Loucy (cell line): Measurements from ENCODE around the gene MUC6.

Experiments
- H2AFZ ChIP-seq: fragments of 200-600 bp; sonication (generic); 2 replicates; pipeline ENCODE4 v1.6.0; 2016; ENCODE audit warnings: antibody characterized with exemption, mild to moderate bottlenecking, low read length, moderate library complexity
- H3F3A ChIP-seq: fragments of 200-600 bp; 2 replicates; pipeline ENCODE4 v1.6.0; 2016; ENCODE audit warnings: antibody characterized with exemption, low read depth, mild to moderate bottlenecking
- H3K27me3 ChIP-seq: fragments of 200-600 bp; sonication (generic); 2 replicates; pipeline ENCODE4 v1.6.1; 2014; ENCODE audit warnings: low read length, mild to moderate bottlenecking; ENCODE audit not compliant: insufficient read depth, poor library complexity, severe bottlenecking
- H3K36me3 ChIP-seq: fragments of 200-600 bp; sonication (generic); 2 replicates; pipeline ENCODE4 v1.6.1; 2016; ENCODE audit warnings: low read length; ENCODE audit not compliant: insufficient read depth
- H3K4me1 ChIP-seq: fragments of 200-600 bp; sonication (generic); 2 replicates; pipeline ENCODE4 v1.5.1; 2014; ENCODE audit warnings: low read length, mild to moderate bottlenecking; ENCODE audit not compliant: insufficient read depth, poor library complexity, severe bottlenecking
- H3K4me2 ChIP-seq: fragments of 200-600 bp; sonication (generic); 2 replicates; pipeline ENCODE4 v1.6.0; 2014; ENCODE audit warnings: antibody characterized with exemption, low read length, low read depth, mild to moderate bottlenecking; ENCODE audit not compliant: poor library complexity, severe bottlenecking
- H3K4me3 ChIP-seq: fragments of 200-600 bp; sonication (generic); 2 replicates; pipeline ENCODE4 v1.5.1; 2014; ENCODE audit warnings: low read length, mild to moderate bottlenecking, mixed read lengths; ENCODE audit not compliant: poor library complexity, severe bottlenecking
- H3K79me2 ChIP-seq: fragments of 200-600 bp; sonication (generic); 2 replicates; pipeline ENCODE4 v1.6.1; 2014; ENCODE audit warnings: low read length; ENCODE audit not compliant: insufficient read depth
- H3K9ac ChIP-seq: fragments of 200-600 bp; sonication (generic); 2 replicates; pipeline ENCODE4 v1.6.0; 2014; ENCODE audit warnings: mild to moderate bottlenecking, low read depth, low read length, moderate library complexity; ENCODE audit not compliant: poor library complexity, severe bottlenecking
- H3K9me2 ChIP-seq: fragments of 200-600 bp; sonication (generic); replicated peaks from 2 replicates; pipeline ENCODE4 v1.6.1; 2016; ENCODE audit warnings: low read depth, low read length, mixed read lengths
- H3K9me3 ChIP-seq: fragments of 200-600 bp; sonication (generic); 2 replicates; pipeline ENCODE4 v1.6.1; 2014; ENCODE audit warnings: mild to moderate bottlenecking, antibody characterized with exemption, low read length, low read depth; ENCODE audit not compliant: insufficient read depth
- H4K20me1 ChIP-seq: fragments of 200-600 bp; sonication (generic); 2 replicates; pipeline ENCODE4 v1.6.0; 2014; ENCODE audit warnings: antibody characterized with exemption, low read length, mild to moderate bottlenecking; ENCODE audit not compliant: insufficient read depth, poor library complexity, severe bottlenecking
- EZH2phosphoT487 ChIP-seq: fragments of 200-600 bp; IDR thresholded peaks from 2 replicates; pipeline ENCODE4 v1.6.1; 2018; ENCODE audit warnings: antibody characterized with exemption, mild to moderate bottlenecking, moderate library complexity, borderline replicate concordance
- TF ChIP-seq, protein P1 (sequence below): fragments of 200-600 bp; sonication (generic); conservative IDR thresholded peaks from 2 replicates; pipeline ENCODE4 v1.5.1; 2014; ENCODE audit warnings: mild to moderate bottlenecking, antibody characterized with exemption, low read length

The MUC6 gene

DNA sequence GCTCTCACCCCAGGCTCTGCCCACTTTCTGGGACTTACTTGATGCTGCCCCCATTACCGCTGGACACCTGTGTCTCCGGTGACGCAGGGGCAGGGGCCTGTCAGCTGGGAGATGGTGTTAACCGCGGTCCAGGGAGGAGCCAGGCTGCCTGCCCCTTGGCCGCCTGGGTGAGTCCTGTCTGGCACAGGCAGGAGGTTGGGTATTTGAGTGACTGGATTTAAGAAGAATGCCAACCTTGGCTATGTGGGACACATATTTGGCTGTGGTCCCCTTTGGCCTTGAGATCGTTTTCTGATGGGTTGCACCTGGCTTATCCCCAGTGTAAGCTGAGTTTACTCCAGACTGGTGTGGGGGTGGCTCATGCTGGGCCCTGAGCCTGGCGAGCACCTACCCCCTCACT lies 2.5 kb downstream of the MUC6 start:
- no peak overlapping the region for H3K4me3 ChIP-seq
- H3F3A ChIP-seq: no peaks in the 10 kb centered on the region
- no peak overlapping the region for H3K9ac ChIP-seq
- no peaks in the 10 kb centered on the region for H3K36me3 ChIP-seq
- no peaks in the 10 kb centered on the region for H3K79me2 ChIP-seq
- H3K4me1 ChIP-seq: no peaks in the 10 kb centered on the region
- no peaks in the 10 kb centered on the region for H3K27me3 ChIP-seq
- H3K4me2 ChIP-seq: no peak overlapping the region
- no peaks in the 10 kb centered on the region for H3K9me3 ChIP-seq
- no peaks in the 10 kb centered on the region for H3K9me2 ChIP-seq
- TF ChIP-seq, protein P1, sequence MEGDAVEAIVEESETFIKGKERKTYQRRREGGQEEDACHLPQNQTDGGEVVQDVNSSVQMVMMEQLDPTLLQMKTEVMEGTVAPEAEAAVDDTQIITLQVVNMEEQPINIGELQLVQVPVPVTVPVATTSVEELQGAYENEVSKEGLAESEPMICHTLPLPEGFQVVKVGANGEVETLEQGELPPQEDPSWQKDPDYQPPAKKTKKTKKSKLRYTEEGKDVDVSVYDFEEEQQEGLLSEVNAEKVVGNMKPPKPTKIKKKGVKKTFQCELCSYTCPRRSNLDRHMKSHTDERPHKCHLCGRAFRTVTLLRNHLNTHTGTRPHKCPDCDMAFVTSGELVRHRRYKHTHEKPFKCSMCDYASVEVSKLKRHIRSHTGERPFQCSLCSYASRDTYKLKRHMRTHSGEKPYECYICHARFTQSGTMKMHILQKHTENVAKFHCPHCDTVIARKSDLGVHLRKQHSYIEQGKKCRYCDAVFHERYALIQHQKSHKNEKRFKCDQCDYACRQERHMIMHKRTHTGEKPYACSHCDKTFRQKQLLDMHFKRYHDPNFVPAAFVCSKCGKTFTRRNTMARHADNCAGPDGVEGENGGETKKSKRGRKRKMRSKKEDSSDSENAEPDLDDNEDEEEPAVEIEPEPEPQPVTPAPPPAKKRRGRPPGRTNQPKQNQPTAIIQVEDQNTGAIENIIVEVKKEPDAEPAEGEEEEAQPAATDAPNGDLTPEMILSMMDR: no peak
- TF ChIP-seq EZH2phosphoT487: no peak
- H4K20me1 ChIP-seq: no peaks in the 10 kb centered on the region
- H2AFZ ChIP-seq: no peak overlapping the region

DNA sequence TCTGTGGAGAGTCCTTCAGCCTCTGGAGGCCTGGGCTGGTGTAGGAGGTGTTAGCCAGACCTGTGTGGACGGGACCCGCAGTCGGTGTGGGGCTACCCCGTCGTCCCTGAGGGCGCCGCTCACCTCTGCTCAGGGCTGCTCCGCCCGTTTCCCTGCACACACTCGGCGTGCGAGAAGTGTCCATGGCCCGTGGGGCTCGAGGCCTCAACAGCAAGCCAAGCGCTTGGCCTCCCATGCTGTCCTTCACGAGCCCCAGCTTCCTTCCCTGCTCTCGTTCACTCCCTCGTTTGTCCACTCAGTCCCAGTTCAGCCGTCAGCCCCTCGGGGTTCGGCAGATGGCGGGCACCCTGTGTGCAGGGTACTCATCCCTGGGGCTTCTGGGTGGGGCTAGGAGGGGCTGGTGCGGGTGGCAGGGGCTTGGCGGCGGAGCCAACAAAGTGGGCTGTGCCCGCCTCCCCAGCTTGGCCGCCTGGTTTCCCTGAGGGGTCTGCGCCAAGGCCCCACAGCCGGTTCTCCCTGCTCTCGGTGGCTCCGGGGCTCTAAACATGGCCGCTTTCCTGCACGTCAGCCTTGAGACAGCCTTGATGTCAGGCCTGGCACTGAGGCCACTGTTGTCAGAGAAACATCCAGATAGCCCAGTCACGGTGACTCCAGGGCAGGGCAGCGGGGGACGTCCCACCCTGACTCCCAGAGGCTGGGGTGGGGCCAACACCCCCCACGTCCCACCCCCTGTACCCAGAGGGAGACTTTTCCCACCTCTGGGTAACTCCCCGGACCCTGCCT lies 3.3 kb downstream of the MUC6 start:
- no peaks in the 10 kb centered on the region for H3K9me2 ChIP-seq
- H2AFZ ChIP-seq: no peak overlapping the region
- H3K4me1 ChIP-seq: no peaks in the 10 kb centered on the region
- no peaks in the 10 kb centered on the region for H3K36me3 ChIP-seq
- no peaks in the 10 kb centered on the region for H4K20me1 ChIP-seq
- no peak for TF ChIP-seq EZH2phosphoT487
- H3K9me3 ChIP-seq: no peaks in the 10 kb centered on the region
- no peak overlapping the region for H3K4me3 ChIP-seq
- H3F3A ChIP-seq: no peaks in the 10 kb centered on the region
- H3K79me2 ChIP-seq: no peaks in the 10 kb centered on the region
- H3K27me3 ChIP-seq: no peaks in the 10 kb centered on the region
- H3K4me2 ChIP-seq: no peak overlapping the region
- no peak overlapping the region for H3K9ac ChIP-seq

DNA sequence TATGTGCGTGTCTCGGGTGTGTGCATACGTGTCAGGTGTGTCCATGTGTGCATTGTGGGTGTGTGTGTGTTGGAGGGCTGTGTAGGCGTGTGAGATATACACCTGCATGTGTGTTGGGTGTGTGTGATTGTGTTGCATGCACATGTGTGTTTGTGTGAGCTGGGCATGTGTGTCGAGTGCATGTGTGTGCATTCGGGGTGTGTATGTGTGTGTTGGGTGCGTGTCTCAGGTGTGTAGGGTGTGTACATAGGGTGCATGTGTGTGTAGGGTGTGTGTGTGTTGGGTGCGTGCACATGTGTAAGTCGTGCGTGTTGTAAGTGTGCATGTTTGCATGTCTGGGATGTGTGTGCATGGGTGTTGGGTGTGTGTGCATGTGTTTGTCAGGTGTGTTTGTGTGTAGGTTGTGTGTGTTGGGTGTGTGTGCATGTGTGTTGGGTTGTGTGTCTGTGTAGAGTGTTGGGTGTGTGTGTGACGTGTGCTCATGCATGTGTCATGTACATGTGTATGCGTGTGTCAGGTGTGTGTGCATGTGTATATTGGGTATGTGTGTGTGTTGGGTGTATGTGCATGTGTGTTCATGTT lies 4.1 kb downstream of the MUC6 start:
- Histone ChIP-seq H4K20me1 (no peaks in the 10 kb centered on the region), H3K4me3 (no peak overlapping the region)

More for the DNA sequence above, 4.1 kb downstream of the MUC6 start:
- Histone ChIP-seq H3K9me3 (no peaks in the 10 kb centered on the region), H3K27me3 (no peaks in the 10 kb centered on the region), H3K9me2 (no peaks in the 10 kb centered on the region), H3K79me2 (no peaks in the 10 kb centered on the region), H3K4me1 (no peaks in the 10 kb centered on the region), H2AFZ (no peak overlapping the region), H3K36me3 (no peaks in the 10 kb centered on the region), H3K9ac (no peak overlapping the region), H3F3A (no peaks in the 10 kb centered on the region), H3K4me2 (no peak overlapping the region)
- TF ChIP-seq, protein P1: no peak
- no peak for TF ChIP-seq EZH2phosphoT487
